Keratinocyte (primary cell): Measurements from ENCODE around the gene TVP23B. TPM values are rescaled to one million over a fixed set of nuclear protein-coding genes. Genes with fewer than 3 reads are reported as not detected.

Experiments used
- DNase-seq: peaks from one replicate; pipeline ENCODE4 v3.0.0-alpha.2; 2011; ENCODE audit warnings: low read depth, missing footprints, low spot score
- FAIRE-seq: peaks from 2 replicates; lab custom pipeline; 2011; peaks lifted over from hg19 to GRCh38; lab: Jason Lieb, UNC
- H2AFZ ChIP-seq: 2 replicates; pipeline ENCODE4 v1.6.0; 2012; ENCODE audit warnings: low read length, control low read depth, inconsistent platforms; ENCODE audit not compliant: control insufficient read depth
- H3K27ac ChIP-seq: 2 replicates; pipeline ENCODE4 v1.5.1; 2011; ENCODE audit warnings: low read length; ENCODE audit not compliant: control insufficient read depth, insufficient read depth
- H3K27me3 ChIP-seq: 3 replicates; pipeline ENCODE4 v1.6.0; 2011; ENCODE audit warnings: low read length; ENCODE audit not compliant: control insufficient read depth, insufficient read depth; ENCODE audit errors: extremely low read depth
- H3K36me3 ChIP-seq, 2 experiments: 2 replicates in 1 of 2; 3 replicates in 1 of 2; pipeline ENCODE4 v1.5.1; 2011; ENCODE audit warnings: low read length in 2 of 2, mild to moderate bottlenecking in 1 of 2; ENCODE audit not compliant: control insufficient read depth in 2 of 2, insufficient read depth in 2 of 2; ENCODE audit errors: extremely low read depth in 1 of 2
- H3K4me1 ChIP-seq: 3 replicates; pipeline ENCODE4 v1.5.1; 2011; ENCODE audit warnings: low read length; ENCODE audit not compliant: control insufficient read depth, insufficient read depth; ENCODE audit errors: extremely low read depth
- H3K4me2 ChIP-seq: 3 replicates; pipeline ENCODE4 v1.6.0; 2011; ENCODE audit warnings: low read depth, low read length; ENCODE audit not compliant: control insufficient read depth, insufficient read depth; ENCODE audit errors: extremely low read depth
- H3K4me3 ChIP-seq, 3 experiments: fragments of 200-600 bp in 1 of 3; sonication (generic) in 1 of 3; 2 replicates in 2 of 3; 3 replicates in 1 of 3; pipeline ENCODE4 v1.5.1; 2011 to 2016; ENCODE audit warnings: low read length in 3 of 3, mild to moderate bottlenecking in 3 of 3, control low read depth in 2 of 3, inconsistent platforms in 1 of 3, low read depth in 1 of 3, mixed read lengths in 1 of 3, mixed run types in 1 of 3, moderate library complexity in 1 of 3; ENCODE audit not compliant: control insufficient read depth in 2 of 3, insufficient read depth in 2 of 3; ENCODE audit errors: extremely low read depth in 1 of 3
- H3K79me2 ChIP-seq: 2 replicates; pipeline ENCODE4 v1.6.0; 2012; ENCODE audit warnings: low read length; ENCODE audit not compliant: control insufficient read depth, insufficient read depth
- H3K9ac ChIP-seq: 3 replicates; pipeline ENCODE4 v1.6.0; 2011; ENCODE audit warnings: low read length; ENCODE audit not compliant: control insufficient read depth, insufficient read depth; ENCODE audit errors: extremely low read depth
- H3K9me1 ChIP-seq: 3 replicates; pipeline ENCODE4 v1.6.0; 2011; ENCODE audit warnings: low read length; ENCODE audit not compliant: control insufficient read depth, insufficient read depth; ENCODE audit errors: extremely low read depth
- H3K9me3 ChIP-seq: 2 replicates; pipeline ENCODE4 v1.5.1; 2012; ENCODE audit warnings: low read depth, low read length; ENCODE audit not compliant: control insufficient read depth
- H4K20me1 ChIP-seq: 3 replicates; pipeline ENCODE4 v1.6.0; 2011; ENCODE audit warnings: low read length; ENCODE audit not compliant: control insufficient read depth, insufficient read depth; ENCODE audit errors: extremely low read depth
- CTCF ChIP-seq, 3 experiments: IDR thresholded peaks in 1 of 3; conservative IDR thresholded peaks in 1 of 3; optimal IDR thresholded peaks in 1 of 3; 2 replicates in 2 of 3; 3 replicates in 1 of 3; pipeline versions ENCODE3 to v1.5.1; 2011; ENCODE audit warnings: low read length in 3 of 3, mild to moderate bottlenecking in 3 of 3, moderate library complexity in 2 of 3, control low read depth in 1 of 3, inconsistent platforms in 1 of 3; ENCODE audit not compliant: insufficient read depth in 2 of 3; ENCODE audit errors: extremely low read depth in 1 of 3
- EZH2 ChIP-seq: IDR thresholded peaks from one replicate; pipeline ENCODE4 v1.6.1; 2012; ENCODE audit warnings: inconsistent platforms, mild to moderate bottlenecking, low read length, moderate library complexity
- dilution Hi-C: fragments of 300-500 bp; cut with MboI; formaldehyde crosslinking; loops from one replicate; pipeline ENCODE4 v1.7.0; 2020; ENCODE audit warnings: low sequenced_read_pairs; ENCODE audit not compliant: extremely low pct_ligation_motif_present
- polyA plus RNA-seq, 5 experiments: library from polyadenylated mRNA; depleted of rRNA in 3 of 5; stranded (reverse) in 3 of 5; stranded (forward) in 1 of 5; unstranded in 1 of 5; fragments of >200 nt; gene quantifications; 1 replicate in 1 of 5; 2 replicates in 3 of 5; 3 replicates in 1 of 5; pipeline versions ENCODE4 v1.2.1 to v1.2.3, GENCODE V29; 2011 to 2012; ENCODE audit warnings: missing spikeins in 2 of 5, low read depth in 1 of 5, low replicate concordance in 1 of 5

TVP23B gene
- polyA plus RNA-seq, 1 donor (not counting 4 experiments of a cell fraction or from before 2014, with no cell fraction given), result 76.5 TPM

- Histone ChIP-seq H3K27ac (no peak overlapping the region), H3K4me2 (no peak overlapping the region), H3K4me3 (no peak overlapping the region), H4K20me1 (no peaks in the 10 kb centered on the region), H3K9me3 (no peaks in the 10 kb centered on the region), H3K4me1 (peaks cover 18% of the 10 kb centered on the region), H3K36me3 (no peaks in the 10 kb centered on the region), H3K9ac (no peak overlapping the region), H3K79me2 (no peaks in the 10 kb centered on the region), H2AFZ (no peak overlapping the region), H3K27me3 (no peaks in the 10 kb centered on the region), H3K9me1 (no peaks in the 10 kb centered on the region)
- DNase-seq (no peak), FAIRE-seq (no peak)
- TF ChIP-seq EZH2 (no peak), CTCF (optimal IDR thresholded peaks at IDR 0.05 in 1 of 3, IDR thresholded peaks at IDR 0.05 in 1 of 3, conservative IDR thresholded peaks at IDR 0.05 in 1 of 3; ENCODE audit: extremely low read depth in 1 of 3, insufficient read depth in 2 of 3, low read length in 3 of 3) (no peak)
- dilution Hi-C loops, result no loop called here
Observed at GRCh38 chr17:18848501-18848900, 67.5 kb downstream of the TVP23B start.

DNA sequence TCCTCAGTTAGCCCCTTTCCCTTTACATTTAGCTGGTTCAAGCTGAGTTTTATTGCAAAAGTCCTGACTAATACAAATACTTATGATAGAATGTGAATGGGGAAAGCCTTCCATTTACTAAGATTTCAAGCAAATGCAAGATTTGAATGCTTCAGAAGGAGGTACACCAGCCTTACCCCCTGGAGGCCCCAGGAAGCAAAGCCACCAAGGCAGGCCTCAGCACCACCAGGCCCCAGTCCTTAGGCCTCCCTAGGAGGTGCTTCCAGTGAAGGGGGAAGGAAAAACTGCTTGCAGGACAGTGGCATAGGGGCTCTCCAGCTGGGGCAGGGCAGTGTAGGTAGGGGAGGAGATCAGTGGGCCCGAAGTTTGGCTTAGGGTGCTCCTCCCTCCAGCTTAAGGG lies 69.7 kb downstream of the TVP23B start:
- H3K4me1 ChIP-seq, result peaks cover 22% of the 10 kb centered on the region
- no peak overlapping the region for H3K4me3 ChIP-seq
- no peaks in the 10 kb centered on the region for H4K20me1 ChIP-seq
- no peaks in the 10 kb centered on the region for H3K9me3 ChIP-seq
- peak overlapping the region; percentile 75 for H3K27ac ChIP-seq
- H3K36me3 ChIP-seq, result no peaks in the 10 kb centered on the region
- H2AFZ ChIP-seq, result peak overlapping the region; percentile 16
- TF ChIP-seq EZH2 (no peak), CTCF (optimal IDR thresholded peaks at IDR 0.05 in 1 of 3, IDR thresholded peaks at IDR 0.05 in 1 of 3, conservative IDR thresholded peaks at IDR 0.05 in 1 of 3; ENCODE audit: extremely low read depth in 1 of 3, insufficient read depth in 2 of 3, low read length in 3 of 3) (no peak)
- H3K9me1 ChIP-seq, result no peaks in the 10 kb centered on the region
- dilution Hi-C loops, result no loop called here
- no peaks in the 10 kb centered on the region for H3K27me3 ChIP-seq
- DNase-seq, result no peak
- no peak overlapping the region for H3K4me2 ChIP-seq
- no peak for FAIRE-seq
- H3K9ac ChIP-seq, result peak overlapping the region; percentile 19
- no peaks in the 10 kb centered on the region for H3K79me2 ChIP-seq
